ENCODE data around the gene ALK. TPM values are rescaled to one million over a fixed set of nuclear protein-coding genes. Genes with fewer than 3 reads are reported as not detected.

ALK gene
- total RNA-seq, 1 experiment from 2014 or later, result 14.7 TPM

DNA sequence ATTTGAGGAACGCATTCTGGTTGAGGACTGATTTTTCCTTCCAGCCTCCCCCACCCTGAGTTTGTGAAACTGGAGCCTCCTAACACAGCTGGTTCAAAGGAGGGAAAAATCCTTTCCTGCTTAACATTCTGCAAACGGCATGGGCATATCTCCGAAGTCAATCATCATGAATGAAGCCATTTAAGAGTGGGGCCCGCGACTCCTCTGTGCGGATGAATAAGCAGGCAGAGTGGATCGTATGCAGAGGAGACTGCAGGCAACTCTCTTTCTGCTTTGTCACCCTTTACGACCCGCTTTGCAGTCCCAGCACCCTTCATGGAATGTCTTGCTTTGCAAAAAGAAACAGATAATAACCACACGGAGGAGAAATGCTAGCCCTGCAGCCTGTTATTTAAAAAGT, 500.9 kb downstream of the ALK start:
- Histone ChIP-seq H3K27ac (ENCODE audit: low read depth, low read length, poor library complexity, severe bottlenecking) (no peak overlapping the region), H3K27me3 (replicated peaks; ENCODE audit: insufficient read depth, low read depth, low read length, poor library complexity) (no peaks in the 10 kb centered on the region), H3K36me3 (ENCODE audit: insufficient read depth, low read length, poor library complexity, severe bottlenecking) (no peaks in the 10 kb centered on the region), H3K4me3 (ENCODE audit: low read depth, low read length, poor library complexity, severe bottlenecking) (no peak overlapping the region), H3K4me1 (ENCODE audit: insufficient read depth, low read length, poor library complexity, severe bottlenecking) (no peaks in the 10 kb centered on the region), H3K9me3 (ENCODE audit: low read depth, low read length, poor library complexity, severe bottlenecking) (no peaks in the 10 kb centered on the region)
- no peak for DNase-seq (ENCODE audit: low spot score)
- BruUV-seq (replicated peaks), result no TSS peak
- ChIA-PET POLR2A (ENCODE audit: low non-redundant PET) (no interaction called here), CTCF (no interaction called here)
- no peak for TF ChIP-seq EZH2 (IDR thresholded peaks at IDR 0.05; ENCODE audit: borderline replicate concordance, low read depth, low read length, poor library complexity, severe bottlenecking)
- TF ChIP-seq, protein P1, sequence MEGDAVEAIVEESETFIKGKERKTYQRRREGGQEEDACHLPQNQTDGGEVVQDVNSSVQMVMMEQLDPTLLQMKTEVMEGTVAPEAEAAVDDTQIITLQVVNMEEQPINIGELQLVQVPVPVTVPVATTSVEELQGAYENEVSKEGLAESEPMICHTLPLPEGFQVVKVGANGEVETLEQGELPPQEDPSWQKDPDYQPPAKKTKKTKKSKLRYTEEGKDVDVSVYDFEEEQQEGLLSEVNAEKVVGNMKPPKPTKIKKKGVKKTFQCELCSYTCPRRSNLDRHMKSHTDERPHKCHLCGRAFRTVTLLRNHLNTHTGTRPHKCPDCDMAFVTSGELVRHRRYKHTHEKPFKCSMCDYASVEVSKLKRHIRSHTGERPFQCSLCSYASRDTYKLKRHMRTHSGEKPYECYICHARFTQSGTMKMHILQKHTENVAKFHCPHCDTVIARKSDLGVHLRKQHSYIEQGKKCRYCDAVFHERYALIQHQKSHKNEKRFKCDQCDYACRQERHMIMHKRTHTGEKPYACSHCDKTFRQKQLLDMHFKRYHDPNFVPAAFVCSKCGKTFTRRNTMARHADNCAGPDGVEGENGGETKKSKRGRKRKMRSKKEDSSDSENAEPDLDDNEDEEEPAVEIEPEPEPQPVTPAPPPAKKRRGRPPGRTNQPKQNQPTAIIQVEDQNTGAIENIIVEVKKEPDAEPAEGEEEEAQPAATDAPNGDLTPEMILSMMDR (conservative IDR thresholded peaks at IDR 0.05; ENCODE audit: low read depth, low read length), result no peak
- intact Hi-C loops (cut with micrococcal nuclease; ENCODE audit: unreplicated experiment), result no loop called here

- ChIA-PET POLR2A (ENCODE audit: low non-redundant PET) (no interaction called here), CTCF (no interaction called here)
- DNase-seq (ENCODE audit: low spot score), result no peak
- Histone ChIP-seq H3K27ac (ENCODE audit: low read depth, low read length, poor library complexity, severe bottlenecking) (no peak overlapping the region), H3K36me3 (ENCODE audit: insufficient read depth, low read length, poor library complexity, severe bottlenecking) (no peaks in the 10 kb centered on the region), H3K4me3 (ENCODE audit: low read depth, low read length, poor library complexity, severe bottlenecking) (no peak overlapping the region), H3K27me3 (replicated peaks; ENCODE audit: insufficient read depth, low read depth, low read length, poor library complexity) (no peaks in the 10 kb centered on the region), H3K4me1 (ENCODE audit: insufficient read depth, low read length, poor library complexity, severe bottlenecking) (no peaks in the 10 kb centered on the region), H3K9me3 (ENCODE audit: low read depth, low read length, poor library complexity, severe bottlenecking) (no peaks in the 10 kb centered on the region)
- intact Hi-C loops (cut with micrococcal nuclease; ENCODE audit: unreplicated experiment), result no loop called here
- no TSS peak for BruUV-seq (replicated peaks)
- TF ChIP-seq, protein P1 (conservative IDR thresholded peaks at IDR 0.05; ENCODE audit: low read depth, low read length), result no peak
- no peak for TF ChIP-seq EZH2 (IDR thresholded peaks at IDR 0.05; ENCODE audit: borderline replicate concordance, low read depth, low read length, poor library complexity, severe bottlenecking)
Observed at GRCh38 chr2:29417630-29418029, 503.8 kb downstream of the ALK start.

DNA sequence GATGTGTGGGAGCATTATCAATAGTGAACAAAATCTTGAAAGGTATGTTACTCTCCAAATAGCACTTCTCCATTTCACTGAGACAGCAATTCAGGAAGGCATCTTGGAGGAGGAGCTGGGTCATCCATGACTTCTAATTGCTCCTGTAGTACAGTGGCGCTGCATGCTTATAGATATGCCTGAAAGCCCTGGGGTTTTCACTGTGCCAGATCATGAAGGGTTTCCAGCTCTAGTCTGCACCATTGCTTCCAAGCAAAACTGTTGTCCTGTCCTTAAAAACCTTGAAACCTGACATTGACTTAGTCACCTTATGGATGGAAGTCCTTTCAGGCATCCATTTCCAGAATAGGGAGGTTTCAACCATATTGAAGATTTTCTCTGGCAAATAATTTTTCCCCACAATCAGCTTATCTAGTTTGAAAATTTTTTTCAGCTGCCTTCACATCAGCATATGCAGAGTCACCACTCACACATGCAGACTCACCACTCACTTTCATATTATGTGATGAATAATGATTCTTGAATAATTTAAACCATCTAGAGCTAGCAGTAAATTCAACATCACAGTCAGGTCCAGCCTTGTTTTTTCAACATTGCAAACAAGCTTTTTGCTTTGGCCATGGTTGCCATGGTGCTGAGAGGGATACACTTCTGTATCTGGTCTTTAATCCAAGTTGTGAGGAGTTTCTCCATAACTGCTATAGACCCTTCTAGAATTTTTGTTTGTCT, 509.0 kb downstream of the ALK start:
- BruUV-seq (replicated peaks), result no TSS peak
- CTCF ChIA-PET, result no interaction called here
- Histone ChIP-seq H3K27me3 (replicated peaks; ENCODE audit: insufficient read depth, low read depth, low read length, poor library complexity) (no peaks in the 10 kb centered on the region), H3K9me3 (ENCODE audit: low read depth, low read length, poor library complexity, severe bottlenecking) (no peaks in the 10 kb centered on the region), H3K27ac (ENCODE audit: low read depth, low read length, poor library complexity, severe bottlenecking) (no peak overlapping the region), H3K4me1 (ENCODE audit: insufficient read depth, low read length, poor library complexity, severe bottlenecking) (no peaks in the 10 kb centered on the region), H3K4me3 (ENCODE audit: low read depth, low read length, poor library complexity, severe bottlenecking) (no peak overlapping the region), H3K36me3 (ENCODE audit: insufficient read depth, low read length, poor library complexity, severe bottlenecking) (no peaks in the 10 kb centered on the region)
- DNase-seq (ENCODE audit: low spot score), result no peak
- TF ChIP-seq, protein P1 (conservative IDR thresholded peaks at IDR 0.05; ENCODE audit: low read depth, low read length), result no peak
- TF ChIP-seq EZH2 (IDR thresholded peaks at IDR 0.05; ENCODE audit: borderline replicate concordance, low read depth, low read length, poor library complexity, severe bottlenecking), result no peak
- POLR2A ChIA-PET (ENCODE audit: low non-redundant PET), result interaction anchor here (0.6 kb wide), 1 partner anchor 33 kb away, joined by 3 read pairs; no protein-coding TSS in a partner anchor
- intact Hi-C loops (cut with micrococcal nuclease; ENCODE audit: unreplicated experiment), result no loop called here

Measured in A673 (cell line).